ENCODE measurements around the gene DUSP6. TPM values are rescaled to one million over a fixed set of nuclear protein-coding genes. Genes with fewer than 3 reads are reported as not detected.

DUSP6 gene
- total RNA-seq, 4 donors from 2014 or later, result 22.9 to 83.4 (median 53.2) TPM

- Histone ChIP-seq H3K36me3 (no peaks in the 10 kb centered on the region), H3K9me3 (no peaks in the 10 kb centered on the region), H3K4me1 (peaks cover 0 to 11% (median 0%) of the 10 kb centered on the region in 4 donors), H3K27ac (no peak overlapping the region), H3K27me3 (no peaks in the 10 kb centered on the region), H3K4me3 (no peak overlapping the region)
- no peak for DNase-seq
- TF ChIP-seq POLR2A (IDR thresholded peaks at IDR 0.05) (no peak), CTCF (IDR thresholded peaks at IDR 0.05) (no peak), EP300 (IDR thresholded peaks at IDR 0.05; ENCODE audit: low read depth) (no peak), POLR2AphosphoS5 (IDR thresholded peaks at IDR 0.05) (no peak)
- intact Hi-C loops (cut with DNase I; ENCODE audit: low total_unique reads), result no loop called here
- in situ Hi-C loops (cut with MboI; ENCODE audit: low pct_ligation_motif_present in 1 of 4, low pct_unique_long_range_greater_than_20kb in 1 of 4, low sequenced_read_pairs in 3 of 4), result no loop called here
- WGBS, 2 donors (ENCODE audit: low coverage in 1 of 2), result 90 to 95% methylated on average over 5 of the region's 5 CpGs
Measured at GRCh38 chr12:89335452-89336244, 16.7 kb downstream of the DUSP6 start.

- 58 to 71% methylated on average over 5 of the region's 5 CpGs for WGBS, 2 donors (ENCODE audit: low coverage in 1 of 2)
- H3K27me3 ChIP-seq, result no peaks in the 10 kb centered on the region
- peaks cover 0 to 3% of the 10 kb centered on the region in 2 donors for H3K9me3 ChIP-seq
- H3K27ac ChIP-seq, result peak overlapping the region in 2 of 4 donors; percentile 13 to 43
- DNase-seq, result no peak
- H3K36me3 ChIP-seq, result no peaks in the 10 kb centered on the region
- intact Hi-C loops (cut with DNase I; ENCODE audit: low total_unique reads) (no loop called here), in situ Hi-C loops (cut with MboI; ENCODE audit: low pct_ligation_motif_present in 1 of 4, low pct_unique_long_range_greater_than_20kb in 1 of 4, low sequenced_read_pairs in 3 of 4) (no loop called here)
- TF ChIP-seq CTCF (IDR thresholded peaks at IDR 0.05), result no peak
- no peak for TF ChIP-seq POLR2AphosphoS5 (IDR thresholded peaks at IDR 0.05)
- no peak for TF ChIP-seq POLR2A (IDR thresholded peaks at IDR 0.05)
- H3K4me1 ChIP-seq, result peaks cover 0 to 11% (median 0%) of the 10 kb centered on the region in 4 donors
- H3K4me3 ChIP-seq, result no peak overlapping the region
Measured at GRCh38 chr12:89334548-89335169, 17.6 kb downstream of the DUSP6 start.

- intact Hi-C loops (cut with DNase I; ENCODE audit: low total_unique reads) (no loop called here), in situ Hi-C loops (cut with MboI; ENCODE audit: low pct_ligation_motif_present in 1 of 4, low pct_unique_long_range_greater_than_20kb in 1 of 4, low sequenced_read_pairs in 3 of 4) (no loop called here)
- Histone ChIP-seq H3K27me3 (no peaks in the 10 kb centered on the region), H3K4me1 (peaks cover 0 to 11% (median 0%) of the 10 kb centered on the region in 4 donors), H3K9me3 (peaks cover 0 to 3% of the 10 kb centered on the region in 2 donors), H3K4me3 (no peak overlapping the region), H3K36me3 (no peaks in the 10 kb centered on the region), H3K27ac (peak overlapping the region in 2 of 4 donors; percentile 13 to 43)
- TF ChIP-seq EP300 (IDR thresholded peaks at IDR 0.05; ENCODE audit: low read depth) (no peak), POLR2A (IDR thresholded peaks at IDR 0.05) (no peak), CTCF (IDR thresholded peaks at IDR 0.05) (no peak), POLR2AphosphoS5 (IDR thresholded peaks at IDR 0.05) (no peak)
- WGBS, 2 donors (ENCODE audit: low coverage in 1 of 2), result 26 to 52% methylated on average over 2 to 4 of the region's 4 CpGs
- peak; percentile 49 for DNase-seq
Measured at GRCh38 chr12:89333564-89334252, 18.6 kb downstream of the DUSP6 start.

Data from transverse colon (tissue), 4 donors.